GM18520 (cell line): ENCODE measurements around the gene SGMS1.
A peak's percentile ranks its signal among the peaks of the same experiment; 100 is the strongest.
"Not testable (repeated sequence)": the region's sequence is repeated elsewhere in the genome, so short reads cannot be mapped to it uniquely, and the experiment has no call there.

Experiments
- ATAC-seq: cut with Tn5 transposase; IDR thresholded peaks from one replicate; pipeline ENCODE4 v1.9.1; 2021; ENCODE audit not compliant: unreplicated experiment

SGMS1 gene

GRCh38 chr10:50560370-50560769 is 63.4 kb downstream of the SGMS1 start:
- ATAC-seq = no peak

- no peak for ATAC-seq
Observed at GRCh38 chr10:50558371-50558770, 65.4 kb downstream of the SGMS1 start.

- ATAC-seq = no peak
Observed at GRCh38 chr10:50557130-50557682, 66.5 kb downstream of the SGMS1 start.

GRCh38 chr10:50556237-50557120 is 67.3 kb downstream of the SGMS1 start:
- ATAC-seq = no peak

- no peak for ATAC-seq
Observed at GRCh38 chr10:50554995-50555568, 68.7 kb downstream of the SGMS1 start.

GRCh38 chr10:50554376-50554994 is 69.3 kb downstream of the SGMS1 start:
- ATAC-seq = no peak

GRCh38 chr10:50552771-50553535 is 70.8 kb downstream of the SGMS1 start:
- peak; percentile 76 for ATAC-seq

GRCh38 chr10:50552308-50552707 is 71.4 kb downstream of the SGMS1 start:
- no peak for ATAC-seq

GRCh38 chr10:50551894-50552293 is 71.9 kb downstream of the SGMS1 start:
- ATAC-seq = no peak

- no peak for ATAC-seq
Observed at GRCh38 chr10:50550291-50550839, 73.4 kb downstream of the SGMS1 start.

GRCh38 chr10:50549186-50549585 is 74.6 kb downstream of the SGMS1 start:
- not testable (repeated sequence) for ATAC-seq

GRCh38 chr10:50548481-50548880 is 75.3 kb downstream of the SGMS1 start:
- not testable (repeated sequence) for ATAC-seq

GRCh38 chr10:50546287-50546686 is 77.5 kb downstream of the SGMS1 start:
- not testable (repeated sequence) for ATAC-seq

- no peak for ATAC-seq
Observed at GRCh38 chr10:50545846-50546245, 77.9 kb downstream of the SGMS1 start.

GRCh38 chr10:50544857-50545429 is 78.8 kb downstream of the SGMS1 start:
- no peak for ATAC-seq

GRCh38 chr10:50544095-50544856 is 79.5 kb downstream of the SGMS1 start:
- ATAC-seq = no peak

GRCh38 chr10:50542871-50543270 is 80.9 kb downstream of the SGMS1 start:
- ATAC-seq = no peak

- ATAC-seq = no peak
Observed at GRCh38 chr10:50541921-50542320, 81.8 kb downstream of the SGMS1 start.

GRCh38 chr10:50541317-50541716 is 82.4 kb downstream of the SGMS1 start:
- no peak for ATAC-seq

- no peak for ATAC-seq
Observed at GRCh38 chr10:50540826-50541122, 83.0 kb downstream of the SGMS1 start.
